AG04449 (cell line): Measurements from ENCODE around the gene USP31.
A peak's percentile ranks its signal among the peaks of the same experiment; 100 is the strongest.

Experiments used
- CTCF ChIA-PET: fragments of 350-600 bp; formaldehyde crosslinking; extraction: SDS; loops from one replicate; lab custom pipeline; 2021; ENCODE audit warnings: antibody characterized with exemption; lab: Yijun Ruan, JAX
- POLR2A ChIA-PET: fragments of 400-600, 350-600 bp; formaldehyde crosslinking; extraction: SDS; loops from one replicate; lab custom pipeline; 2020; ENCODE audit warnings: antibody characterized with exemption, inconsistent platforms; lab: Yijun Ruan, JAX
- DNase-seq: peaks from one replicate; pipeline ENCODE4 v3.0.0-alpha.2; 2010; ENCODE audit warnings: low read depth, low spot score
- H3K4me3 ChIP-seq: 2 replicates; pipeline ENCODE4 v1.5.1; 2011; ENCODE audit warnings: low read depth, mild to moderate bottlenecking, control low read depth, low read length
- CTCF ChIP-seq: IDR thresholded peaks from one replicate; pipeline ENCODE4 v1.5.1; 2011; ENCODE audit warnings: mild to moderate bottlenecking, moderate library complexity, low read length, control low read depth, inconsistent platforms; ENCODE audit not compliant: insufficient read depth; ENCODE audit errors: missing control alignments

The USP31 gene

GRCh38 chr16:23062524-23062923 lies 86.7 kb downstream of the USP31 start:
- ChIA-PET POLR2A (no interaction called here), CTCF (interaction anchor here (2.0 to 4.6 kb wide), 3 partner anchors 9 to 372 kb away, joined by 8 to 25 read pairs (median 13); no protein-coding TSS in a partner anchor)
- TF ChIP-seq CTCF, result no peak
- no peak for DNase-seq
- H3K4me3 ChIP-seq, result no peak overlapping the region

GRCh38 chr16:23061669-23062068 lies 87.6 kb downstream of the USP31 start:
- TF ChIP-seq CTCF, result no peak
- POLR2A ChIA-PET, result no interaction called here
- DNase-seq, result no peak
- CTCF ChIA-PET, result interaction anchor here (1.9 to 4.6 kb wide), 3 partner anchors 10 to 376 kb away, joined by 5 to 25 read pairs (median 13); no protein-coding TSS in a partner anchor
- H3K4me3 ChIP-seq, result no peak overlapping the region

GRCh38 chr16:23060458-23061320 lies 88.6 kb downstream of the USP31 start:
- no peak overlapping the region for H3K4me3 ChIP-seq
- POLR2A ChIA-PET, result no interaction called here
- peak; percentile 80 for TF ChIP-seq CTCF
- DNase-seq, result no peak
- CTCF ChIA-PET, result interaction anchor here (0.6 to 4.6 kb wide), 13 partner anchors 8 to 378 kb away, joined by 3 to 34 read pairs (median 4); no protein-coding TSS in a partner anchor

- TF ChIP-seq CTCF, result no peak
Measured at GRCh38 chr16:23059433-23059832, 89.8 kb downstream of the USP31 start.

GRCh38 chr16:23058576-23058975 lies 90.7 kb downstream of the USP31 start:
- ChIA-PET CTCF (interaction anchor here (1.0 to 4.6 kb wide), 2 partner anchors 13 to 376 kb away, joined by 3 to 25 read pairs; no protein-coding TSS in a partner anchor), POLR2A (no interaction called here)
- no peak for TF ChIP-seq CTCF
- H3K4me3 ChIP-seq, result no peak overlapping the region
- no peak for DNase-seq

More at GRCh38 chr16:23059433-23059832, 89.8 kb downstream of the USP31 start:
- no peak overlapping the region for H3K4me3 ChIP-seq
- DNase-seq, result no peak
- ChIA-PET POLR2A (no interaction called here), CTCF (interaction anchor here (1.0 to 4.6 kb wide), 5 partner anchors 7 to 377 kb away, joined by 4 to 34 read pairs (median 7); no protein-coding TSS in a partner anchor)

- ChIA-PET CTCF (no interaction called here), POLR2A (no interaction called here)
- H3K4me3 ChIP-seq, result no peak overlapping the region
- TF ChIP-seq CTCF, result no peak
- DNase-seq, result no peak
Measured at GRCh38 chr16:23057013-23057596, 92.1 kb downstream of the USP31 start.
